SW 1271 (cell line): ENCODE data around the gene RPL27.
"Not testable (repeated sequence)": the region's sequence is repeated elsewhere in the genome, so short reads cannot be mapped to it uniquely, and the experiment has no call there.

Experiments used
- DNase-seq, 2 experiments: peaks; one replicate each; lab custom pipeline; 2025; lab: John Stamatoyannopoulos, UW

RPL27 gene

GRCh38 chr17:42993913-42994312, 4.3 kb upstream of the RPL27 start:
- not testable (repeated sequence) for DNase-seq

DNA sequence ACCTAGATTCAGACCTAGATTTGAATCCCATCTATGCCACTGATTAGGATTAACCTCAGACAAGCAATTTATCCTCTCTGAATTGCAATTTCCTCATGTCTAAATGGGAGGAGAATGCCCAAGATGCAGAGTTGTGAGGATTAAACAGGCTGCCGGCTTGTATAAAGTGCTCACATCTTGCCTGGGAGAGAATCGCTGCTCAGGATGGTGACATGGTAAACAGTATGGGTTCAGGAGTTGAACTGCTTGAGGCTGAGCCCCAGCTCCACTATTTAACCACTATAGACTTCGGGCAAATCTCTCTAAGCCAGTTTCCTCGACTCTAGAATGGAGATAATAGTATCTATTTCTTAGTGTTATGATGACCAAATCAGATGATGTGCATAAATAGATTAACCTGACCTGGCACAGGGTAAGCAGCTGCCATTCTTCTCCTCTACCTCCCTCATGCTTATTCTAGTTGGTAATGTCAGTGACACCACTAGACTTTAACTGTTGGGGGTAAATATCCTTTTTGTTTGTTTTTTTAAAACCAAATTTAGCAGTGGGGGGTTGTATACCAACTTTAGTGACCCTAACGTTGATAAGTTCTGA, 732 bp upstream of the RPL27 start:
- no peak for DNase-seq

GRCh38 chr17:42999003-42999525, 845 bp downstream of the RPL27 start:
- no peak for DNase-seq

DNA sequence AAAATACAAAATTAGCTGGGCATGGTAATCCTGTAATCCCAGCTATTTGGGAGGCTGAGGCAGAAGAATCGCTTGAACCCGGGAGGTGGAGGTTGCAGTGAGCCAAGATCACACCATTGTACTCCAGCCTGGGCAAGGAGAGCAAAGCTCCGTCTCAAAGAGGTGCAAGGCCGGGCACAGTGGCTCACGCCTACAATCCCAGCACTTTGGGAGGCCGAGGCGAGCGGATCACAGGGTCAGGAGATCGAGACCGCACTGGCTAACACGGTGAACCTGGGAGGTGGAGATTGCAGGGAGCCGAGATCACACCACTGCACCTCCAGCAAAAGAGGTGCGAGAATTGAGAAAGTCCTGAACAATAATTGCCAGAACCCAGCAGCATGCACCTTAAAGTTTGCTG, 2.7 kb downstream of the RPL27 start:
- not testable (repeated sequence) for DNase-seq

- DNase-seq, result peak; percentile 47 to 74
Observed at GRCh38 chr17:43003542-43004172, 5.4 kb downstream of the RPL27 start.

- peak; percentile 52 to 78 for DNase-seq
Observed at GRCh38 chr17:43006639-43007551, 8.7 kb downstream of the RPL27 start, which contains the start of gene IFI35. TSS of gene IFI35 (plus strand) at chr17:43006784. CDS start at chr17:43006948, 164 bp downstream.

DNA sequence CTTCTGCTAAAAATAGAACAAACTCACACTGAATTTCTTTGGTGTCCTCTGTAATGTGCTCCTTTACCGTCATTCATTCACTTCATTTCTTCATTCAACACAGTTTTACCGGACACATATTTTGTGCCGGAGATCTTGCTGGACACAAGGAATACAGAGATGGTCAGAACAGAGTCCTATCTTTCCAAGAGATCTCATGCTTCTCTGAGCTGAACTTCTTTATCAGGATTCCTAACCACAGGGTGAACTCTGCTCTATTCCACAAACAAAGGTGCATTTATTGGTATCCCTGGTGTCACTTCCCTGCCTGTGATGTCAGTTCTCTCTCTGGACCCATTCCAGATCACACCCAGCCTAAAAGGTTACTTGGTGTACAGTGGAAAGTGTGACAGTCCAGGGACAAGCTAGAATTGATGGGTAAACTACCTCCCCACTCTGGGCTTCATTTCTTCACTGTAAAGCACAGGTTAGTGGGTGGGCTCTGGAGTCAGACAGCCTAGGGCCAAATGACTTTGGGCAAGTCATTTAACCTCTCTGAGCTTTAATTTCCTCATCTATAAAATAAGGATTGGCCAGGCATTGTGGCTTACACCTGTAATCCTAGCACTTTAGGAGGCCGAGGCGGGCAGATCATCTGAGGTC, 12.6 kb downstream of the RPL27 start:
- no peak for DNase-seq

DNA sequence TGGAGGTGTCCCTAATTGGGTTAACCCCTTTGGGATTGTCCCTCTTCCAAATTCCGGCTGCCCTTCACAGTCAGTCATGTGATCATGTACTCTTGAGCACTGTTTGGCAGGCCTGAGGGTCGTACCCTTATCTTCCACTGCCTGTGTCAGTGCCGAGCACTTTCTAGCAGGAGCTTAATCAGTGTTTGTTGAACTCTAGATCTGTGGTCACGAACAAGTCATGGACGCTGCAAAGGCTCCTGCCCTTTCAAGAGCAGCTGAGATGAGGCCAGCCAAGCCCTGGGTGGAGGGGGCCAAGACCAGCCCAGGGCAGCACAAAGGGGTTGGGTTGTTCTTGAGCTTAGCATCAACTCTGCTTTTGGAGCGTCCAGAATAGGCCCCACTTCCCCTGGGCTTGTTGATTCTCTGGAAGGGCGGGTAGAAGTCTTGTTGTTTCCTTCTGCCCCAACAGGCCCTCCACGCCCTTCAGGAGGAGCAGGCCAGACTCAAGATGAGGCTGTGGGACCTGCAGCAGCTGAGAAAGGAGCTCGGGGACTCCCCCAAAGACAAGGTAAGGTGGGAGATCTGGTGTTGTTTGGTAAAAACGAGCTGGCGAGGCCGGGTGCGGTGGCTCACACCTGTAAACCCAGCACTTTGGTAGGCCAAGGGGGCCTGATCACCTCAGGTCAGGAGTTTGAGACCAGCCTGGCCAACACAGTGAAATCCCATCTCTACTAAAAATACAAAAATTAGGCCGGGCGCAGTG, 13.7 kb downstream of the RPL27 start:
- DNase-seq, result no peak

- DNase-seq, result no peak
Observed at GRCh38 chr17:43013296-43013695, 15.1 kb downstream of the RPL27 start.

GRCh38 chr17:43014020-43014648, 15.9 kb downstream of the RPL27 start:
- no peak for DNase-seq

DNA sequence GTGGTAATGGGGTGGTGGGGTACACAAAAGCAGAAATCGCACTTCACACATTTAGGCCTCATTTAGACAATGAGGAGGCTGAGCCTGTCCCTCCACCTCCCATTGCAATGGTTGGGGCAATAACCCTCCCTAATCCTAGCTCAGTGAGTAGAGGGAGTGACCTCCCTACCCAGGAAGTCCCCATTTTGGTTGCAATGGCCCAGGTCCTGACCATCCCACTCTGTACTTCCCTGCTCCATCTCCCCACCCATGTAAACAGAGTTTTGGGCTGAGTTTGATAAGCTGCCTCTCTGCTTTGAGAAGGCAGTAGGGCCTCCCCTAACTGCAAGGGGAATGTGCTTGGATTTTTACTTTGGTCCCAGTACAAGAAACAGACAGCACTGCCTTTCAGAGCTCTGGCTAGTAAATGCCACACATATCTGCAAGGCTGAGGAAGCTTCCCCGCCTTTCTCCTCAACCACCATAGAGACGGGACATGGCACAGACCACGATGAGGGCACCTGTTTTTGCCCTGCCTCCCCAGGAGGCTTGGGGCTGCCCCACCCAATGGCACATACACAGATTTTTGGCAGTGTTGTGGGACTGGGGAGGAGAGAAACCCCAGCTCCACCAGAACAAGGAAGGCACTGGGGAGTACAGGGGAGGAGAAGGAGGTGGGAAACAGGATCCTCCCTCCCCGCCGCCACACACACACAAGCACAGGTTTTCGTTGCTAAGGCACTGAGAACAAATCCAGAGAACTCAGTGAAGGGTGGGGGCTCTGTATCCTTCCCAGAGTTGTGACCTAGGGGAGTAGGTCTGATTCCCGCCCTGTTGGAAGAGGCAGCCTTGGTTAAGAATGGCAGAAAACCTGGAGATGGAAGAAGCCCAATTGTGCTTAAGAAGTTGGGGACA, 16.7 kb downstream of the RPL27 start:
- no peak for DNase-seq

- no peak for DNase-seq
Observed at GRCh38 chr17:43015579-43015978, 17.4 kb downstream of the RPL27 start.

- DNase-seq, result no peak
Observed at GRCh38 chr17:43016216-43016615, 18.0 kb downstream of the RPL27 start.

- no peak for DNase-seq
Observed at GRCh38 chr17:43018008-43018853, 20.0 kb downstream of the RPL27 start.

- DNase-seq, result no peak
Observed at GRCh38 chr17:43018932-43019331, 20.7 kb downstream of the RPL27 start.

- no peak for DNase-seq
Observed at GRCh38 chr17:43019418-43019817, 21.2 kb downstream of the RPL27 start.

DNA sequence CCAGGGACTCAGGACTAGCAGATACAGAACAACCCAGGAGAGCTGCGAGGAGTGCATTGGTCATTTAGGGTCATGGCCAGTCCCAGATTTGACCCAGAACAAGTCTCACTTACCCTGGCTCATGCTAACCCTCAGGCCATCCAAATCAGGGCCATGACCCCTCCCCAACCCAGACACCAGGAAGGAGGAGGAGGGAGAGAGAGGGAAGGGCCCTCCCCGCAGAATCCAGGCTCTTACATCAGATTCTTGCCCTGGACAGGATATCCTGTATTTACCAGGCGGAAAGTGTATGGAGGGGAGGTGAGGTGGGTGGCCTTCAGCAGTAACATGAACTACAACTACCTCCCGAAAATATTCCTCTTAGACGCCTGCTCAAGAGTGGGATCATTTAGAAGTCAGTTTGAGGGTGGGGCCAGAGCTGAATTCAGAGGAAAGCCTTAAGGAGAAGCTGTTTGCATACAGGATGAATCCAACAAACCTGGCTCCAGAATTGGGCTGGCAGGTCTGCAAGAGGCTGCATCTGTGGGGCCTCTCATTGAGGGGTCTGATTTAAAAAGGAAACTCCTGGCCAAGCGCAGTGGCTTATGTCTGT, 21.9 kb downstream of the RPL27 start:
- no peak for DNase-seq
